GM18507 (cell line): ENCODE results near the gene ZNF791.
"Not testable (repeated sequence)": the region's sequence is repeated elsewhere in the genome, so short reads cannot be mapped to it uniquely, and the experiment has no call there.

Source experiments
- DNase-seq: peaks from one replicate; pipeline ENCODE4 v3.0.0; 2011; ENCODE audit warnings: low read depth; ENCODE audit not compliant: insufficient read length; ENCODE audit errors: extremely low spot score
- FAIRE-seq: peaks from 2 replicates; lab custom pipeline; 2011; peaks lifted over from hg19 to GRCh38; lab: Jason Lieb, UNC

Gene ZNF791

GRCh38 chr19:12664406-12665280 is 53.9 kb downstream of the ZNF791 start:
- no peak for DNase-seq
- FAIRE-seq = no peak

- FAIRE-seq (peak; percentile 93), DNase-seq (peak; percentile 54)
Measured at GRCh38 chr19:12665281-12665573, 54.5 kb downstream of the ZNF791 start.

GRCh38 chr19:12665671-12666264 is 55.0 kb downstream of the ZNF791 start:
- DNase-seq (no peak), FAIRE-seq (peak; percentile 51)

- FAIRE-seq (peak; percentile 70), DNase-seq (peak; percentile 83)
Measured at GRCh38 chr19:12666265-12667048, 55.7 kb downstream of the ZNF791 start, which contains the start of the genes MAN2B1 and WDR83. Gene MAN2B1, minus strand, starts transcription at chr19:12666742. Its CDS starts 41 bp downstream, at chr19:12666701. Gene WDR83, plus strand, starts transcription at chr19:12666807. Its CDS starts 2,984 bp downstream, at chr19:12669791.

GRCh38 chr19:12667731-12668302 is 57.1 kb downstream of the ZNF791 start:
- DNase-seq (no peak), FAIRE-seq (no peak)

- DNase-seq = no peak
- no peak for FAIRE-seq
Measured at GRCh38 chr19:12668346-12668745, 57.6 kb downstream of the ZNF791 start.

GRCh38 chr19:12668932-12669269 is 58.2 kb downstream of the ZNF791 start:
- no peak for DNase-seq
- no peak for FAIRE-seq

- FAIRE-seq (peak; percentile 93), DNase-seq (peak; percentile 55)
Measured at GRCh38 chr19:12669270-12670158, 58.8 kb downstream of the ZNF791 start.

- FAIRE-seq = no peak
- no peak for DNase-seq
Measured at GRCh38 chr19:12670159-12670928, 59.6 kb downstream of the ZNF791 start.

GRCh38 chr19:12672744-12673143 is 62.0 kb downstream of the ZNF791 start:
- no peak for FAIRE-seq

GRCh38 chr19:12675399-12675798 is 64.7 kb downstream of the ZNF791 start:
- no peak for DNase-seq
- FAIRE-seq = no peak

More at GRCh38 chr19:12672744-12673143, 62.0 kb downstream of the ZNF791 start:
- no peak for DNase-seq

GRCh38 chr19:12675940-12676339 is 65.2 kb downstream of the ZNF791 start:
- DNase-seq = no peak
- no peak for FAIRE-seq

- DNase-seq (peak; percentile 55), FAIRE-seq (peak; percentile 88)
Measured at GRCh38 chr19:12676384-12676792, 65.7 kb downstream of the ZNF791 start.

- FAIRE-seq = no peak
- DNase-seq = no peak
Measured at GRCh38 chr19:12676928-12677327, 66.2 kb downstream of the ZNF791 start.

- not testable (repeated sequence) for FAIRE-seq, DNase-seq
Measured at GRCh38 chr19:12678039-12678438, 67.3 kb downstream of the ZNF791 start.

- FAIRE-seq (no peak), DNase-seq (no peak)
Measured at GRCh38 chr19:12680034-12680433, 69.3 kb downstream of the ZNF791 start.

GRCh38 chr19:12681074-12681987 is 70.6 kb downstream of the ZNF791 start, which contains the start of gene DHPS:
Gene DHPS, minus strand, starts transcription at chr19:12681880. Its CDS starts 114 bp downstream, at chr19:12681766.
- peak; percentile 88 for DNase-seq
- peak; percentile 94 for FAIRE-seq
